GM23248 (cell line): ENCODE results near the gene GLP1R. TPM values are rescaled to one million over a fixed set of nuclear protein-coding genes. Genes with fewer than 3 reads are reported as not detected.

Source experiments
- DNase-seq: peaks from one replicate; pipeline ENCODE4 v3.0.0-alpha.2; 2015
- H2AFZ ChIP-seq: fragments of 200-600 bp; sonication (generic); 2 replicates; pipeline ENCODE4 v1.6.1; 2016; ENCODE audit warnings: antibody characterized with exemption
- H3F3A ChIP-seq: fragments of 200-600 bp; sonication (generic); 2 replicates; pipeline ENCODE4 v1.6.1; 2016; ENCODE audit warnings: mild to moderate bottlenecking, antibody characterized with exemption, mixed run types; ENCODE audit not compliant: insufficient read depth
- H3K27ac ChIP-seq: fragments of 200-600 bp; sonication (generic); 2 replicates; pipeline ENCODE4 v1.5.1; 2016; ENCODE audit warnings: mild to moderate bottlenecking
- H3K27me3 ChIP-seq: fragments of 200-600 bp; sonication (generic); replicated peaks from 2 replicates; pipeline ENCODE4 v1.6.1; 2016; ENCODE audit warnings: mild to moderate bottlenecking; ENCODE audit not compliant: insufficient read depth
- H3K36me3 ChIP-seq: fragments of 200-600 bp; sonication (generic); 2 replicates; pipeline ENCODE4 v1.6.1; 2016; ENCODE audit warnings: low read depth, mild to moderate bottlenecking
- H3K4me1 ChIP-seq: fragments of 200-600 bp; sonication (generic); 2 replicates; pipeline ENCODE4 v1.6.1; 2016; ENCODE audit warnings: mild to moderate bottlenecking; ENCODE audit not compliant: insufficient read depth
- H3K4me2 ChIP-seq: fragments of 200-600 bp; sonication (generic); one replicate; pipeline ENCODE4 v1.6.1; 2016; ENCODE audit warnings: mild to moderate bottlenecking; ENCODE audit not compliant: unreplicated experiment
- H3K4me3 ChIP-seq: fragments of 200-600 bp; sonication (generic); 2 replicates; pipeline ENCODE4 v1.5.1; 2016; ENCODE audit warnings: mild to moderate bottlenecking
- H3K79me2 ChIP-seq: fragments of 200-600 bp; sonication (generic); 2 replicates; pipeline ENCODE4 v1.6.1; 2016; ENCODE audit warnings: mild to moderate bottlenecking; ENCODE audit not compliant: insufficient read depth
- H3K9ac ChIP-seq: fragments of 200-600 bp; sonication (generic); 2 replicates; pipeline ENCODE4 v1.6.1; 2016; ENCODE audit warnings: mild to moderate bottlenecking
- H3K9me2 ChIP-seq: fragments of 200-600 bp; sonication (generic); 2 replicates; pipeline ENCODE4 v1.6.1; 2016; ENCODE audit warnings: mixed run types, mild to moderate bottlenecking, moderate library complexity; ENCODE audit not compliant: insufficient read depth
- H3K9me3 ChIP-seq: fragments of 200-600 bp; sonication (generic); one replicate; pipeline ENCODE4 v1.6.1; 2017; ENCODE audit warnings: low read depth
- H4K20me1 ChIP-seq: fragments of 200-600 bp; sonication (generic); 2 replicates; pipeline ENCODE4 v1.6.0; 2016; ENCODE audit not compliant: insufficient read depth
- EZH2 ChIP-seq: fragments of 200-600 bp; sonication (generic); IDR thresholded peaks from 2 replicates; pipeline ENCODE4 v1.6.1; 2018; ENCODE audit warnings: antibody characterized with exemption, mild to moderate bottlenecking; ENCODE audit not compliant: insufficient read depth, poor library complexity, severe bottlenecking
- EZH2phosphoT487 ChIP-seq: fragments of 200-600 bp; sonication (generic); IDR thresholded peaks from 2 replicates; pipeline ENCODE4 v1.6.1; 2018; ENCODE audit warnings: antibody characterized with exemption, moderate library complexity, mild to moderate bottlenecking, low read depth; ENCODE audit not compliant: insufficient read depth
- WGBS, 2 experiments: methylation state at CpG; one replicate each; pipeline ENCODE4 v1.1.6; 2015 to 2017; ENCODE audit warnings: low lambda C conversion rate in 2 of 2, low coverage in 1 of 2; ENCODE audit errors: missing lambda C conversion rate in 2 of 2; 5-methylcytosine and 5-hydroxymethylcytosine counted together
- in situ Hi-C: fragments of 300-500 bp; cut with MboI; formaldehyde crosslinking; loops from 2 replicates; pipeline ENCODE4 v1.15.0; 2020
- polyA plus RNA-seq: library from polyadenylated mRNA; unstranded; fragments of >200 nt; fragmentation: Nextera tagmentation; extraction: Ambion mirVana; gene quantifications from 2 replicates; pipeline ENCODE4 v1.2.1, GENCODE V29; 2016
- total RNA-seq: library from RNA; depleted of rRNA; stranded (reverse); fragments of >200 nt; shearing (Covaris generic); gene quantifications from 2 replicates; pipeline ENCODE4 v1.2.3, GENCODE V29; 2014

Gene GLP1R
- total and polyA plus RNA-seq, 2 experiments from 2014 or later, result not detected

DNA sequence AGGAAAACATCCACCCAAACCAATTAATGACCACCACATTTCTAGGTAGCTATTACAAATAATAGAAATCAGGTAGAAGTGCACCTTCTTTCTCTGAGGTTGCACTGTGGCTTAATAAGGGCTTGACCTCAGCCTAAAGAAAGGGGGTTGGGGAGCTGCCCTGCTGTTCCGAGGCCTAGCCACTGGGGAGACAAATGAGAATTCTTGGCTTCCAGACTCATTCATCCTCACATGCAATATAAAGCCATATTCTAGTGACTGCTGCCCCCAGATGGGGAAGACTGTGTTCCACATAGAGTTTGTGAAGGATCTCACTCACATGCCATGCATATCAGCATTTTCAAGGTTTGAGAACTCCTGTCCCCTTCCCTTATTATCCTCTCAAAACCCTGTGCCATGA is 43.5 kb downstream of the GLP1R start:
- Histone ChIP-seq H3K27me3 (no peaks in the 10 kb centered on the region), H3K9ac (no peak overlapping the region), H3K9me3 (no peaks in the 10 kb centered on the region), H3K79me2 (no peaks in the 10 kb centered on the region), H3K4me3 (no peak overlapping the region), H3K36me3 (no peaks in the 10 kb centered on the region), H3K4me1 (no peaks in the 10 kb centered on the region), H4K20me1 (no peaks in the 10 kb centered on the region), H3K27ac (no peak overlapping the region), H3K4me2 (no peak overlapping the region), H3F3A (no peaks in the 10 kb centered on the region), H3K9me2 (no peaks in the 10 kb centered on the region), H2AFZ (no peak overlapping the region)
- 21 to 25% methylated on average over 1 of the region's 1 CpG for WGBS, 2 experiments
- TF ChIP-seq EZH2phosphoT487 (no peak), EZH2 (no peak)
- DNase-seq, result no peak
- in situ Hi-C loops, result no loop called here

DNA sequence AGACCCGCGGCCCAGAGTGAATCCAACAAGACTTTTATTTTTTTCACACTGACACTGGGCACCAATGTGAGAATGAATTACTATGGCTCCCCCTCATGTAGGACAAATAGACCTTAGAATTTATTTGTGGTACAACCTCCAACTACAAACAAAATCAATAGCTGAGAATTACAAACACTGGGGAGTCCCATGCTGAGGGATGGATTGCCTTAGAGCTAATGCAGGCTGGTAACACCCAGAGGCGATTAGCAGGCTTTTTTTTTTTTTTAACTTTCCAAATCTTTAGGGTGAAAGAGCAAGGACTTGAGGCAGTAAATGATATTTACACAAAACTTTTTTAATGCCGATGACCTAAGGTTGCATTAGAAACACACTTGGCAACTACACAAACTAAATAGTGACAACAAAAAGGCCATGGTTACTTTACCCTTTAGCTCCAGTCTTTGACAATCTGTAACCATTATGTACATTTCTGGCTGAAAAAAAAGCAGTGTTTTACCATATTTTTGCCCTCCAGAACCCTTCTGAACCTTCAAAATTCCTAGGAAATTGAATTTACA is 44.6 kb downstream of the GLP1R start:
- in situ Hi-C loops, result no loop called here

DNA sequence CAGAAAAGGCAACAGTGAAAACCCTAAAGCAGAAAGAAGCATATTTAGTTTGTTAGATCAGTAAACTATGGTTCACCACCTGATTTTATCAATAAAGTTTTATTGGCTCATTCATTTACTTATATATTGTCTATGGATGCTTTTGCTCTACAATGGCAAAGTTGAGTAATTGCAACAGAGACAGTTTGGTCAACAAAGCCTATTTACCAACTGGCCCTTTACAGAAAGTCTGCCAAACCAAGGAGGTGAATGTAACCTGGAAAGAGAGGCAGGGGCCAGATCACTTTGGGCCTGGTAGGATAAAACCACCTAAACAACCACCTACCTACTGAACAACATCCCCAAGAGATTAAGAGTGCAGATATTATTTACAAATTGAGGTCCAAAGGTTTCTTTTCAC is 47.0 kb downstream of the GLP1R start:
- no peaks in the 10 kb centered on the region for H3K36me3 ChIP-seq
- TF ChIP-seq EZH2, result no peak
- no peak for TF ChIP-seq EZH2phosphoT487
- no peak overlapping the region for H3K4me3 ChIP-seq
- no peaks in the 10 kb centered on the region for H3F3A ChIP-seq
- H3K79me2 ChIP-seq, result no peaks in the 10 kb centered on the region
- H3K4me1 ChIP-seq, result no peaks in the 10 kb centered on the region
- H3K9me2 ChIP-seq, result no peaks in the 10 kb centered on the region
- H4K20me1 ChIP-seq, result no peaks in the 10 kb centered on the region
- H3K9ac ChIP-seq, result no peak overlapping the region
- H3K4me2 ChIP-seq, result no peak overlapping the region
- no peaks in the 10 kb centered on the region for H3K9me3 ChIP-seq
- no peak overlapping the region for H2AFZ ChIP-seq
- H3K27ac ChIP-seq, result no peak overlapping the region
- in situ Hi-C loops, result no loop called here
- no peak for DNase-seq
- H3K27me3 ChIP-seq, result no peaks in the 10 kb centered on the region

More for the DNA sequence above, 44.6 kb downstream of the GLP1R start:
- no peaks in the 10 kb centered on the region for H3F3A ChIP-seq
- no peak overlapping the region for H3K27ac ChIP-seq
- H3K4me2 ChIP-seq, result no peak overlapping the region
- H4K20me1 ChIP-seq, result no peaks in the 10 kb centered on the region
- no peak overlapping the region for H3K4me3 ChIP-seq
- no peaks in the 10 kb centered on the region for H3K36me3 ChIP-seq
- no peaks in the 10 kb centered on the region for H3K4me1 ChIP-seq
- no peak overlapping the region for H3K9ac ChIP-seq
- H2AFZ ChIP-seq, result no peak overlapping the region
- no peaks in the 10 kb centered on the region for H3K27me3 ChIP-seq
- no peaks in the 10 kb centered on the region for H3K9me3 ChIP-seq
- no peaks in the 10 kb centered on the region for H3K79me2 ChIP-seq
- DNase-seq, result no peak
- 65 to 69% methylated on average over 4 of the region's 4 CpGs for WGBS, 2 experiments
- no peak for TF ChIP-seq EZH2phosphoT487
- TF ChIP-seq EZH2, result no peak
- H3K9me2 ChIP-seq, result no peaks in the 10 kb centered on the region

DNA sequence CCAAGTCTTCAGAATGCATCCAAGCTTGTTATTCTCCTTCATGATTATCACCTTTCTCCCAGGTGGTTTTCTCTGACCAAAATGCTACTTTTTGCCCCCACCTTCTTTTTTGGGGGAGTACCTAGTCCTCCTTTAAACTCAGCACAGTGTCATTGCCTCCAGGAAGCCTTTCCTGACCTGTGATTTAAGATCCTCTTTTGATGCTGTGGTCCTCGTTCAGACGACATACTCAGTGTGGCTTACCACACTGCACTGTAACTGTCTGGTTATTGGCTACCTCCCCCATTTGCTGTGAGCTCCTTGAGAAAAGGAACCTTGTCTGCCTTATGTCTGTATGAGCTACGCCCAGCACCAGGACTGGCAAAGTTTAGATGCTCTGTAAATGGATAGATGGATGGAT is 51.8 kb downstream of the GLP1R start:
- Histone ChIP-seq H2AFZ (no peak overlapping the region), H3K36me3 (no peaks in the 10 kb centered on the region; the same call in 1 of the 2 replicates), H3K9ac (no peak overlapping the region), H3K4me3 (no peak overlapping the region), H3K4me2 (no peak overlapping the region), H3K9me3 (no peaks in the 10 kb centered on the region), H3K79me2 (no peaks in the 10 kb centered on the region), H3K4me1 (0 out of 2 replicates have a peak, but pooled peaks cover 7% of the 10 kb centered on the region), H3K27me3 (no peaks in the 10 kb centered on the region), H3K9me2 (no peaks in the 10 kb centered on the region), H3K27ac (no peak overlapping the region), H3F3A (no peaks in the 10 kb centered on the region), H4K20me1 (no peaks in the 10 kb centered on the region)
- WGBS, 2 experiments, result 53 to 54% methylated on average over 3 of the region's 3 CpGs
- no peak for DNase-seq
- TF ChIP-seq EZH2 (no peak), EZH2phosphoT487 (no peak)
- in situ Hi-C loops, result no loop called here
